IPS-15b (cell line): ENCODE measurements around the gene TAMALIN.
"Not testable (repeated sequence)": the region's sequence is repeated elsewhere in the genome, so short reads cannot be mapped to it uniquely, and the experiment has no call there.

Source experiments
- H3K27me3 ChIP-seq: one replicate; pipeline ENCODE4 v1.6.1; 2013; ENCODE audit warnings: low read length; ENCODE audit not compliant: control insufficient read depth, insufficient read depth
- H3K36me3 ChIP-seq: one replicate; pipeline ENCODE4 v1.6.1; 2013; ENCODE audit warnings: low read length; ENCODE audit not compliant: control insufficient read depth, insufficient read depth
- H3K4me1 ChIP-seq: one replicate; pipeline ENCODE4 v1.6.1; 2013; ENCODE audit warnings: mild to moderate bottlenecking, low read length; ENCODE audit not compliant: control insufficient read depth, insufficient read depth
- H3K4me3 ChIP-seq: one replicate; pipeline ENCODE4 v1.5.1; 2013; ENCODE audit warnings: low read depth, low read length
- H3K9ac ChIP-seq: one replicate; pipeline ENCODE4 v1.6.1; 2013; ENCODE audit warnings: low read depth, mild to moderate bottlenecking, low read length
- H3K9me3 ChIP-seq: one replicate; pipeline ENCODE4 v1.6.1; 2013; ENCODE audit warnings: mild to moderate bottlenecking, low read length; ENCODE audit not compliant: control insufficient read depth, insufficient read depth

TAMALIN gene

DNA sequence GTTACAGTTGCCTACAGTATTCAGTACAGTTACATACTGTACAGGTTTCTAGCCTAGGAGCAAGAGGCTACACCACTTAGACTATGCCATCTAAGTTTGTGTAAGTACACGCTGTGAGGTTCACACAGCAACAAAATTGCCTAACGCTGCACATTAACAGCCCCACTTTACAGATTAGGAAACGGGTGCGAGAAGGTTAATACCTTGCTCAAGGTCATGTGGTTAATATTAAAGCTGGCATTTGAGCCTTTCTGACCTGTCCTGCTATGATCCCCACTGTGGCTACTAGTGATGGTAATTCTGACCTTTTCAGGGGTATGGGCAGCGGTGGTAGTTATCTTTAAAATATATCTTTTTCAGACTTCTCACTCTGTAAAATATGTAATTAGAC is 34.3 kb upstream of the TAMALIN start:
- H3K4me3 ChIP-seq: no peak overlapping the region
- H3K9me3 ChIP-seq: no peaks in the 10 kb centered on the region
- H3K27me3 ChIP-seq: no peaks in the 10 kb centered on the region
- H3K4me1 ChIP-seq: peaks cover 9% of the 10 kb centered on the region
- no peak overlapping the region for H3K9ac ChIP-seq
- peaks cover 10% of the 10 kb centered on the region for H3K36me3 ChIP-seq

DNA sequence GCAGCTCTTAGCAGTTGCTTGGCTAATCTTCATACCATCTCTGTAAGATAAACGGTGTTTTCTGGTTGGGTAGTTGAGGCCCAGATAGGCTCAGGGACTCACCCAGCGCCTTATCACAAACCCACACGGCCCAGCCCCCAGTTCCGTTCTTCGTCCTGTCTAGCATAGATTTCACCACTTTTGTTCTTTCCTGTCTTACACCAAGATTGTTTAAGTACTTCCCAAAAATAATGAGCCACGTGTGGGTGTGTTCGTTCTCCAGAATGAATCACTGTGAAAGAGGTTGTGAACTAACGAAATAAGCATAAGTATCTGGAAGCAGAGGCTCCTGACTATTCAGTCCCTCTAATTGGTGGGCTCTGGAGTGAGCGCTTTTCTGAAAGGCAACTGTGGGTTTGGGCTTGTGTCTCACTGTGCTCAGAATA is 33.9 kb upstream of the TAMALIN start:
- Histone ChIP-seq H3K9ac (no peak overlapping the region), H3K9me3 (no peaks in the 10 kb centered on the region), H3K4me3 (no peak overlapping the region), H3K27me3 (no peaks in the 10 kb centered on the region), H3K36me3 (peaks cover 10% of the 10 kb centered on the region), H3K4me1 (peaks cover 9% of the 10 kb centered on the region)

DNA sequence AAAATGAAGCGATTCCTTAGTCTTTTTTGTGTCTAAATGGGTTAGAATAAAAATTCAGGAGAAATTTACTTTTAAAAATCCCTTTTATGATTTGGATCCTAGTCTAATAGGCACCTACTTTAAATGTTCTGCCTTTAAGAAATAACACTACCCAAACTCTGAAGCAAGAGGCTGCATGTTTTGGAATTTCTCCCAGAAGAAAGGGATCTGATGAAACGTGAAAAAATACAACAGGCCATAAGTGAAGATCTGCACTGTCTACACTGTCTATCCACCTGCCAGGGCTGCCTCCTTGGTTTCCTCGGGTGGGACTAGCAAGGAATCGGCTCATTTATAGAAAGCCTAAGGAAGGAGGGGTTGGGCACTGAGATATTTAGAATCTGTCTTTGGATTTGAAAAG is 33.2 kb upstream of the TAMALIN start:
- H3K36me3 ChIP-seq: peaks cover 10% of the 10 kb centered on the region
- H3K9ac ChIP-seq: no peak overlapping the region
- H3K9me3 ChIP-seq: no peaks in the 10 kb centered on the region

DNA sequence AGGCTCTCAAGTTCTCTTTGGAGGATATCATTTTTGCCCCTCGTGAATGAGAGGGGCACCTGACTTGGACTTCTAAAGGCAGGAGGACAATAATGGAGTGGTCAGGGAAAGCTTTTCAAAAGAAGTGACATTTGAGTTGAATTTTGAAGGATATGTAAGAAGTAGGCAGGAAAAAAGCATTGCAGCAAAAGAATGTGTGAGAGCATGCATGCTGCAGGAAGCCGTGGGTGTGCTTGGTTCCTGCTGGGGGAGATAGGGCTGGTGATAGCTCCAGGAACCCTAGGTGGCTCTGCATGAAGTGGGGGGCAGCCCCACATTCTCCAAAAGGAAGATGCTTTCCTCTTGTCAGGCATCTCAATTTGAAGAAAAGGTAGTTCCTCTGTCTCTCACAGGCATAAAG is 32.1 kb upstream of the TAMALIN start:
- H3K27me3 ChIP-seq: no peaks in the 10 kb centered on the region
- H3K4me1 ChIP-seq: peaks cover 9% of the 10 kb centered on the region
- H3K36me3 ChIP-seq: peaks cover 10% of the 10 kb centered on the region
- H3K9ac ChIP-seq: no peak overlapping the region
- no peaks in the 10 kb centered on the region for H3K9me3 ChIP-seq
- no peak overlapping the region for H3K4me3 ChIP-seq

More for the DNA sequence above, 33.2 kb upstream of the TAMALIN start:
- H3K4me3 ChIP-seq: no peak overlapping the region
- H3K4me1 ChIP-seq: peaks cover 9% of the 10 kb centered on the region
- no peaks in the 10 kb centered on the region for H3K27me3 ChIP-seq

DNA sequence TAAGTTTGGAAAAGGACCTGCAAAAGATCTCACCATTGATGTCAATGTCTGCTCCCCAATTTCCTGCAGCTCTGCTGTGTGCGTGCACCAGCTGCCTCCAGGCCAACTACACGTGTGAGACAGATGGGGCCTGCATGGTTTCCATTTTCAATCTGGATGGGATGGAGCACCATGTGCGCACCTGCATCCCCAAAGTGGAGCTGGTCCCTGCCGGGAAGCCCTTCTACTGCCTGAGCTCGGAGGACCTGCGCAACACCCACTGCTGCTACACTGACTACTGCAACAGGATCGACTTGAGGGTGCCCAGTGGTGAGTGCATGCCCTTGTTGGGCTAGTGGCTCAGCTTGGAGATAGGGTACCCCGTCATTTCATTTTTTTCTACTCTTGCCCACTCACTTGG is 31.6 kb upstream of the TAMALIN start:
- H3K36me3 ChIP-seq: peaks cover 10% of the 10 kb centered on the region
- H3K4me1 ChIP-seq: peaks cover 9% of the 10 kb centered on the region
- H3K4me3 ChIP-seq: no peak overlapping the region
- no peak overlapping the region for H3K9ac ChIP-seq
- no peaks in the 10 kb centered on the region for H3K27me3 ChIP-seq
- H3K9me3 ChIP-seq: no peaks in the 10 kb centered on the region

DNA sequence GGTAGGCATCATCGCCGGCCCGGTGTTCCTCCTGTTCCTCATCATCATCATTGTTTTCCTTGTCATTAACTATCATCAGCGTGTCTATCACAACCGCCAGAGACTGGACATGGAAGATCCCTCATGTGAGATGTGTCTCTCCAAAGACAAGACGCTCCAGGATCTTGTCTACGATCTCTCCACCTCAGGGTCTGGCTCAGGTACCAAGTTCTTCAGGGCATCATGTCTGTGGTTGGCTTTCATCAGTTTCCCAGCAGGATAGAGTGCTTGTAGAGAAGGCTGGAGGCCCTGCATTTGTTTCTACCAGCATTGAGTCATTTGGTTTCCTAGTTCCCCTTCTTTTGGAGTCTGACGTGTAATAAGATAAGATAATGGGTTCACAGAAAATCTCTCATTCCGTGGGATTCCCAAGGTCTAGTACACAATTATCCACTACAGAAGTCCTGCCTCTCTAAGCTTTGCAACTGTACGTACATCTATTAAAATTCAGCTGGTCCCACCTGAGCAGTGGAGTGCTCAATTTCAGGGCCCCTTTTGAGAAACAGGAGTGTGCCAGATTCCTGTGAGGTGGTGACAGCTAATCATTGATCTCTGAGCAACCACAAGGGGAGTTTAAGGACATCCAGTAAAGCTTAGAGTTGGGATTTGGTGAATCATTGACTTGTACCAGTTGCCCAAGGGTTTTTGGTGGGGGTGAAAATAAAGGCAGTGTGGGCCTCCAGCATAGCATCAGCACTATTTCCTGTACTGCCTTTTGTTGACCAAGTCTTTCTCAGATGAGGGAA is 30.2 kb upstream of the TAMALIN start:
- Histone ChIP-seq H3K4me1 (peaks cover 4% of the 10 kb centered on the region), H3K9ac (no peak overlapping the region), H3K9me3 (no peaks in the 10 kb centered on the region), H3K36me3 (peaks cover 10% of the 10 kb centered on the region), H3K4me3 (no peak overlapping the region), H3K27me3 (no peaks in the 10 kb centered on the region)

DNA sequence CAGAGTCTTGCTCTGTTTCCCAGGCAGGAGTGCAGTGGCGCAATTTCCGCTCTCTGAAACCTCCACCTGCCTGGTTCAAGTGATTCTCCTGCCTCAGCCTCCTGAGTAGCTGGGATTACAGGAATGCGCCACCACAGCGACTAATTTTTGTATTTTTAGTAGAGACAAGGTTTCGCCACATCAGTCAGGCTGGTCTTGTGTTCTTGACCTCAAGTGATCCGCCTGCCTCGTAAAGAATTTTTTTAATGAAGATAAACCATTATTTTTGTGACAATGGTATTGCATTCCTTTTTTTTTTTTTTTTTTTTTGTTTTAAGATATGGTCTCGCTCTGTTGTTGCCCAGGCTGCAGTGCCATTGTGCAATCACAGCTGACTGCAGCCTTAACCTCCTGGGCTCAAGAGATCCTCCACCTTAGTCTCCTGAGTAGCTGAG is 29.4 kb upstream of the TAMALIN start:
- no peak overlapping the region for H3K9ac ChIP-seq
- no peaks in the 10 kb centered on the region for H3K27me3 ChIP-seq
- peaks cover 11% of the 10 kb centered on the region for H3K36me3 ChIP-seq
- no peaks in the 10 kb centered on the region for H3K9me3 ChIP-seq
- H3K4me3 ChIP-seq: no peak overlapping the region
- H3K4me1 ChIP-seq: peaks cover 4% of the 10 kb centered on the region

DNA sequence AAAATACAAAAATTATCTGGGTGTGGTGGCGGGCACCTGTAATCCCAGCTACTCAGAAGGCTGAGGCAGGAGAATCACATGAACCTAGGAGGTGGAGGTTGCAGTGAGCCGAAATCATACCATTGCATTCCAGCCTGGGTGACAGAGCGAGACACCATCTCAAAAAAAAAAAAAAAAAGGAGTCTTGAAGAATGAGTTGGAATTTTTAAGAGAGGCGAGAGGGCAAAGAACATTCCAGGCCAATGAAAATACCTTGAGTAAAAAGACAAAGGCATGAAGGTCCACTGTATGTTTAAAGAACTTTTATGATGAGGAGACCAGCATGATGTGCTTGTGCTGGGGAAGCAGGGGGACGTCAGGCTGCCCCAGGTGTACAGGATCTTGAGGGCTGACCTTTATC is 27.4 kb upstream of the TAMALIN start:
- not testable (repeated sequence) for H3K4me3 ChIP-seq, H3K27me3 ChIP-seq, H3K9me3 ChIP-seq, H3K9ac ChIP-seq, H3K4me1 ChIP-seq
- peaks cover 13% of the 10 kb centered on the region for H3K36me3 ChIP-seq

DNA sequence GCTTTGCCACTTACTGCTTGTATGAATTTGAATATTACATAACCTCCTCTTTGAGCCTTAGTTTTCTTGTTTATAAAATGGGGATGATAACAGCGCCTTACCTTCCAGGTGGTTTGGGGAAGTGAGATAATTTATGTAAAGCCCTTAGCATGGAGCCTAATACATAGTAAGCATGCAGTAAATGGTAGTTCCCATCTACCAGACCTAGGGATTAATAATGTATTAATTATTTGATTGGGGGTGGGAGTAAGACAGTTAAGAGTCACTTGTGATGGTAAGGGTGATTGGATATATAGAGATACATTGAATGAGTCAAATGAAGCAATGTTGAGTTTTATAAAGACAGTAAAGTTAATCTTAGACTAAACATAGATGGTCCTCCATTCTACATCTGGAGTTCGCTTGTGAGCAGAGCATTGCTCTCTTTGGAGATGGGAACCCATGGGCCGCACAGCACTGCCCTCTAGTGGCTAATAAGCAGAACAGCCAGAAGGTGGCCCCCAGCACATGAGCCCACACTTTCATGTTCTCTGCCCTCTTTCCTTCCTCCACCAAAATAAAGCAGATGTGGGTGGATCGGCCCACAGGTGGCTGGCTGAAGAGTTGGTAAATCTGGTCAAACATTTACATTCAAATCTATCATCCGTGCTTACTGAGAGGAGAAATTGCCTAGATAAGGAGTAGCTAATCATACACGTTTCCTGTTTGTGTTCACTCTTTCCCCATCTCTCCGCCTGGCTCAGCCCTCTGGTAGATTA is 26.5 kb upstream of the TAMALIN start:
- Histone ChIP-seq H3K9ac (no peak overlapping the region), H3K36me3 (peaks cover 13% of the 10 kb centered on the region), H3K4me1 (no peaks in the 10 kb centered on the region), H3K4me3 (no peak overlapping the region), H3K9me3 (no peaks in the 10 kb centered on the region), H3K27me3 (no peaks in the 10 kb centered on the region)

DNA sequence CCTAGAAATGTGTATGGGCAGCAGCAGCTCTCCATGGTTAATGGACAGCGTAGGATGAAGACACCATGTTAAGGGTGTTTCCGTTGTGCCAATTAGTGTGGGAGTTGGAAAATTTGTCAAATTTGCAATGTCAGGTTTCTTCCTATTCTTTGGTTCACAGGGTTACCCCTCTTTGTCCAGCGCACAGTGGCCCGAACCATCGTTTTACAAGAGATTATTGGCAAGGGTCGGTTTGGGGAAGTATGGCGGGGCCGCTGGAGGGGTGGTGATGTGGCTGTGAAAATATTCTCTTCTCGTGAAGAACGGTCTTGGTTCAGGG is 26.0 kb upstream of the TAMALIN start:
- no peak overlapping the region for H3K9ac ChIP-seq
- no peaks in the 10 kb centered on the region for H3K4me1 ChIP-seq
- H3K27me3 ChIP-seq: no peaks in the 10 kb centered on the region
- no peaks in the 10 kb centered on the region for H3K9me3 ChIP-seq
- H3K4me3 ChIP-seq: no peak overlapping the region
- H3K36me3 ChIP-seq: peaks cover 11% of the 10 kb centered on the region

DNA sequence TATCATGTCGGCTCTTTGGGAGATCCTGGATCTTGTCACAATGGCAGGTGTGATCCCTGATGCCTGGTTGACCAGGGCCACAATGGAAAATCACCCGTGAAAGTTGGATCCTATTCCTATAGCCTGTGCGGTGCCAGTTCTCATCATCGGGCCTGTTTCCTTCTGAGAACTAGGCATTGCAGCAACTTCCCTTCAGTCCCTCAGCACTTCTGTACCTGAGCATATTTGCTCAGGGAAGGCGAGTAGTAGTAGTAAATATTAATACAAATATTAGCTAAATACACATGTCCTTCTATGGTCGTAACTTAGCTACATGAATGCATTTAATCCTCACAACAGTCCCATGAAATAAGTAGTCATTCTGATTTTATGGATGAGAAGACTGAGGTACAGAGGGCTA is 22.1 kb upstream of the TAMALIN start:
- H3K27me3 ChIP-seq: no peaks in the 10 kb centered on the region
- no peak overlapping the region for H3K9ac ChIP-seq
- H3K9me3 ChIP-seq: no peaks in the 10 kb centered on the region
- peaks cover 3% of the 10 kb centered on the region for H3K36me3 ChIP-seq
- H3K4me3 ChIP-seq: no peak overlapping the region
- no peaks in the 10 kb centered on the region for H3K4me1 ChIP-seq

DNA sequence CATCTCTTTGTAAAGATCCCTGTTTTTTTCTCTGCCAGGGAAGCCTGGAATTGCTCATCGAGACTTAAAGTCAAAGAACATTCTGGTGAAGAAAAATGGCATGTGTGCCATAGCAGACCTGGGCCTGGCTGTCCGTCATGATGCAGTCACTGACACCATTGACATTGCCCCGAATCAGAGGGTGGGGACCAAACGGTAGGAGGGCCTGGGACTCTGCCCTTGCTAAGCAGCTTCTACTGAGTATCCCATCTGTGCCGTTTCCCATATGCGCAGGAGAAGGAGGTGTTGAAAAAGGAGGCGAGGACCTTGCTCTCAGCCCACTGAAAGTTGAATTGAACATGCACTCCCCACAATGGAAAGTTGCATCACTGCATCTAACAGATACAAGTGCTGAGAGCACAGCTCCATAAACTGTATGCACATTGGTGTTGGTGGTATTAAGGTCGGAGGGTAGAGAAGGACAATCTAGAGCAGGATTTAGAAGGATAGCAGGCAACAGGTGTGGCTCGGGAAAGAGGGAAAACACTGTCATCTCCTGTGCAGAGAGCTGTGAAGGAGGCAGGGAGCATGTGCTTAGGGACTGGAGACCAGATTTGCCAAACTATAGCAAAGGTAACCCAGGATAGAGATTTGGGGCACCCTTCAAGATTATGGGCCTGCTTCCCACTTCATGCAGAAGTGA is 21.5 kb upstream of the TAMALIN start:
- H3K27me3 ChIP-seq: no peaks in the 10 kb centered on the region
- no peaks in the 10 kb centered on the region for H3K9me3 ChIP-seq
- H3K36me3 ChIP-seq: peaks cover 3% of the 10 kb centered on the region
- H3K4me3 ChIP-seq: no peak overlapping the region
- H3K4me1 ChIP-seq: no peaks in the 10 kb centered on the region
- no peak overlapping the region for H3K9ac ChIP-seq
